ENCODE data around the gene EGFL7.

EGFL7 gene

DNA sequence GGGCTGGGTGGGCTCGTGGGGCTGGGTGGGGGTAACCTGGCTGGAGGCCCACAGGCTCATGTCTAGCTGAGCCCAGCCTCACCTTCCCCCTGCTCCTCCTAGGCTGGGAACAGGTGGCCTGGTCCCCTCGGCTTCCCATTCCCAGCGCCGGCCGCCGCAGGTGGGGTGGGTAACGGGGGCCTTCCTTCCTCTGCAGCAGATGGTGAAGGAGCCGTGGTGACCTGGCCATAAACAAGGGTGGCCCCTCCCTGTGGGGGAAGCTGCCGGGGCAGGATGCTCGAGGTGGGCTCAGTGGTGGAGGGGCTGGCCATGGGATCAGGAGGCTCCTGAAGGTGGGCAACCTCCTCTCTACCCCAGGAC, 41.0 kb upstream of the EGFL7 start:
- no peaks in the 10 kb centered on the region for H3K36me3 ChIP-seq (ENCODE audit: control insufficient read depth, insufficient read depth, low read length)
- H3K4me2 ChIP-seq (ENCODE audit: low read length), result no peak overlapping the region
- H3K4me3 ChIP-seq (ENCODE audit: low read depth, low read length), result no peak overlapping the region
- no peak overlapping the region for H3K9ac ChIP-seq
- no peak overlapping the region for H3K27ac ChIP-seq
- no peak overlapping the region for H2AFZ ChIP-seq
- H3K4me1 ChIP-seq, result peaks cover 5% of the 10 kb centered on the region
- TF ChIP-seq, protein P1, sequence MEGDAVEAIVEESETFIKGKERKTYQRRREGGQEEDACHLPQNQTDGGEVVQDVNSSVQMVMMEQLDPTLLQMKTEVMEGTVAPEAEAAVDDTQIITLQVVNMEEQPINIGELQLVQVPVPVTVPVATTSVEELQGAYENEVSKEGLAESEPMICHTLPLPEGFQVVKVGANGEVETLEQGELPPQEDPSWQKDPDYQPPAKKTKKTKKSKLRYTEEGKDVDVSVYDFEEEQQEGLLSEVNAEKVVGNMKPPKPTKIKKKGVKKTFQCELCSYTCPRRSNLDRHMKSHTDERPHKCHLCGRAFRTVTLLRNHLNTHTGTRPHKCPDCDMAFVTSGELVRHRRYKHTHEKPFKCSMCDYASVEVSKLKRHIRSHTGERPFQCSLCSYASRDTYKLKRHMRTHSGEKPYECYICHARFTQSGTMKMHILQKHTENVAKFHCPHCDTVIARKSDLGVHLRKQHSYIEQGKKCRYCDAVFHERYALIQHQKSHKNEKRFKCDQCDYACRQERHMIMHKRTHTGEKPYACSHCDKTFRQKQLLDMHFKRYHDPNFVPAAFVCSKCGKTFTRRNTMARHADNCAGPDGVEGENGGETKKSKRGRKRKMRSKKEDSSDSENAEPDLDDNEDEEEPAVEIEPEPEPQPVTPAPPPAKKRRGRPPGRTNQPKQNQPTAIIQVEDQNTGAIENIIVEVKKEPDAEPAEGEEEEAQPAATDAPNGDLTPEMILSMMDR (IDR thresholded peaks at IDR 0.05), result no peak
- no peaks in the 10 kb centered on the region for H3K27me3 ChIP-seq (ENCODE audit: control insufficient read depth, insufficient read depth, low read length)
- no peaks in the 10 kb centered on the region for H3K79me2 ChIP-seq
- H3K9me3 ChIP-seq (ENCODE audit: control insufficient read depth, low read length), result no peaks in the 10 kb centered on the region

DNA sequence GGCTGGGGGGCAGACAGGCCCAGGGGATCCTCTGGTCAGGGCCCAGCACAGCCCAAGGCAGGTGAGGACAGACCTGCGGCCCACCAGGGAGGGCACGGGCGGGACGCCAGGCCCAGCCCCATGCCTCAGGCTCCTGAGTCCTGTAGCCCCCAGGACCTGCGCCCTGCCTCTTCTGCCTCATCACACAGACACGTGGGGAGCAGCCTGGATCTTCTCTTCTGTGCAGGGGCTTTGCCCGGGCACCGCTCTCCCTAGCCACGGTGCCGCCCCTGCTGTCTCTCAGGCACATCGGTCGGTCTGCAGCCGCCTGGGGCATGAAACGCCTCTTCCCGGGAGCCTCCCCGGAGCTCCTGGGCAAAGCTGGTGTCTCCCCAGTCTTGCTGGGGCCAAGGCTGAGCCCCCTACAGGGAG, 40.2 kb upstream of the EGFL7 start:
- Histone ChIP-seq H3K9ac (no peak overlapping the region), H3K9me3 (ENCODE audit: control insufficient read depth, low read length) (no peaks in the 10 kb centered on the region), H3K4me2 (ENCODE audit: low read length) (no peak overlapping the region), H2AFZ (no peak overlapping the region), H3K36me3 (ENCODE audit: control insufficient read depth, insufficient read depth, low read length) (no peaks in the 10 kb centered on the region), H3K27me3 (ENCODE audit: control insufficient read depth, insufficient read depth, low read length) (no peaks in the 10 kb centered on the region), H3K79me2 (no peaks in the 10 kb centered on the region), H3K27ac (no peak overlapping the region), H3K4me3 (ENCODE audit: low read depth, low read length) (no peak overlapping the region), H3K4me1 (peaks cover 5% of the 10 kb centered on the region)
- TF ChIP-seq, protein P1 (IDR thresholded peaks at IDR 0.05), result no peak

DNA sequence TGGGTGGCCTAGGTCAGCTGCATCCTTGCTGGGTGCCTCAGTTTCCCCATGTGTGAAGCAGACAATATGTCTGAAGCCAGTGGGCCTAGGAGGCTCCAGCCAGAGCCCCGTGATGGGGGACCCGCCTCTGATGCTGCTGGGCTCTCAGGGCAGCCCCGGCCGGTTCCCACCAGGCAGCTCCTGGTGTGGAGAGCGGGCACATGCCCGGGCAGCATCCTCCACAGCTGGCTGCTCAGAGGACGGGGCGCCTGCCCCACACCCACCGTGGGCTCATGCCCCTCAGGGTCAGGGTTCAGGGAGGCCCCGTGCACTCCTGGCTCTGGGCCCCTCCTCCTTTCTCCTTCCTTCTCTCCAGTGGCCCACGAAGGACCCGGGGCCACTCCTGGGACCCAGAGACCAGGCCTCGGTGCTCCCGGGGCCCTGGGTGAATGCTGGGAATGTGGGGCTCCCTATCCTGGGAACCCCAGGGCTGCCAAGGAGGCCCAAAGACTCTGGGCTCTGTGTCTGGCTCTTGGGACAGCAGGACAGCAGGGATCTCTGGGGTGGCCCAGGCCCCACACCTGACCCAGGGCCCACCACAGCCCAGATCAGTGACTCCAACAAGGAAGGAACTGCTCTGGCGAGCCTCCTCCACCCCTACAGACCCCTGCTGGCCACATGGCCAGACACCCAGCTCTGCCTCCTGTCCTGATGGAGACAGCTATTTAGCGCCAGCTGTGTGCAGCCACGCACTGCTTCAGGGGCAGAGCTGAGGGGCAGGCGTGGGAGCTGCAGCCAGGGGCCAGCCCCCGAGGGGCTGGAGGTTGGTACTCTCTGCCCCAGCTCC, 39.5 kb upstream of the EGFL7 start:
- Histone ChIP-seq H2AFZ (no peak overlapping the region), H3K27ac (no peak overlapping the region), H3K4me2 (ENCODE audit: low read length) (no peak overlapping the region), H3K4me3 (ENCODE audit: low read depth, low read length) (no peak overlapping the region), H3K27me3 (ENCODE audit: control insufficient read depth, insufficient read depth, low read length) (no peaks in the 10 kb centered on the region), H3K79me2 (no peaks in the 10 kb centered on the region), H3K4me1 (peaks cover 5% of the 10 kb centered on the region), H3K9me3 (ENCODE audit: control insufficient read depth, low read length) (no peaks in the 10 kb centered on the region), H3K36me3 (ENCODE audit: control insufficient read depth, insufficient read depth, low read length) (no peaks in the 10 kb centered on the region), H3K9ac (no peak overlapping the region)
- TF ChIP-seq, protein P1 (IDR thresholded peaks at IDR 0.05), result no peak

DNA sequence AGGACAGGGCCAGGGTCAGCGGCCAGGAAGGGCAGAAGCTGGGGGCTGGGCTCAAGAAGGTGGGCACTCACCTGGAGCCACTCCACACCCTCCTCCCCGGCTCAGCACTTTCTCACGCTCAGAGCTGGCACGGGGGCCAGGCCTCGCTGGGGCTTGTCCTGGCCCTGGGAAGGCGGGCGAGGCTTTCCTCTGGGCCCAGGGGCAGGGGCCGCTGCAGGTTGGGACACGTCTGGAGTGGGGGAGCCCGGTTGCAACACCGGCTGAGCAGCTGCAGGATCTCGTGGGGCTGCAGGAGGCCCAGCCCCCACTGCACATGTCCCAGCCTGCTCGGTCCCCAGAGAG, 38.9 kb upstream of the EGFL7 start:
- Histone ChIP-seq H3K4me1 (peaks cover 5% of the 10 kb centered on the region), H3K79me2 (no peaks in the 10 kb centered on the region), H3K4me2 (ENCODE audit: low read length) (no peak overlapping the region), H3K27ac (no peak overlapping the region), H3K4me3 (ENCODE audit: low read depth, low read length) (no peak overlapping the region), H3K27me3 (ENCODE audit: control insufficient read depth, insufficient read depth, low read length) (no peaks in the 10 kb centered on the region), H3K36me3 (ENCODE audit: control insufficient read depth, insufficient read depth, low read length) (no peaks in the 10 kb centered on the region), H3K9me3 (ENCODE audit: control insufficient read depth, low read length) (no peaks in the 10 kb centered on the region), H2AFZ (no peak overlapping the region), H3K9ac (no peak overlapping the region)
- TF ChIP-seq, protein P1 (IDR thresholded peaks at IDR 0.05), result no peak
